ENCODE data around the gene UNKL. TPM values are rescaled to one million over a fixed set of nuclear protein-coding genes. Genes with fewer than 3 reads are reported as not detected.

Gene UNKL
- total RNA-seq, 2 donors from 2014 or later, result 32.6 to 96.7 TPM

- intact Hi-C loops (cut with DNase I), result loop anchor here (5.0 kb wide), 1 partner anchor 115 kb away; the partner anchor contains the start of gene UBE2I
- H3K9me3 ChIP-seq, result no peaks in the 10 kb centered on the region
- no peaks in the 10 kb centered on the region for H3K27me3 ChIP-seq (replicated peaks; ENCODE audit: insufficient read depth)
- TF ChIP-seq POLR2A (IDR thresholded peaks at IDR 0.05) (no peak), POLR2AphosphoS5 (IDR thresholded peaks at IDR 0.05) (peak; percentile 61), CTCF (IDR thresholded peaks at IDR 0.05) (no peak)
- H3K36me3 ChIP-seq, result no peaks in the 10 kb centered on the region
- peak overlapping the region; percentile 93 to 95 for H3K27ac ChIP-seq
- DNase-seq (ENCODE audit: low spot score), result peak; percentile 62
- no peak overlapping the region for H3K4me3 ChIP-seq
- 74% methylated on average over 10 of the region's 10 CpGs for WGBS
- peaks cover 8% of the 10 kb centered on the region for H3K4me1 ChIP-seq (replicated peaks)
These were observed 7.6 kb upstream of the UNKL start for GRCh38 chr16:1422076-1422475.

- H3K27me3 ChIP-seq (replicated peaks; ENCODE audit: insufficient read depth), result no peaks in the 10 kb centered on the region
- WGBS, result under 1% methylated on average over 22 of the region's 22 CpGs
- intact Hi-C loops (cut with DNase I), result loop anchor here (5.0 kb wide), 1 partner anchor 113 kb away; the partner anchor contains the start of gene UBE2I
- H3K4me1 ChIP-seq (replicated peaks), result peaks cover 8% of the 10 kb centered on the region
- H3K36me3 ChIP-seq, result no peaks in the 10 kb centered on the region
- no peak for DNase-seq (ENCODE audit: low spot score)
- H3K9me3 ChIP-seq, result no peaks in the 10 kb centered on the region
- peak overlapping the region; percentile 94 to 95 for H3K4me3 ChIP-seq
- no peak for TF ChIP-seq POLR2AphosphoS5 (IDR thresholded peaks at IDR 0.05)
- TF ChIP-seq POLR2A (IDR thresholded peaks at IDR 0.05), result no peak
- TF ChIP-seq CTCF (IDR thresholded peaks at IDR 0.05), result no peak
- peak overlapping the region; percentile 93 to 95 for H3K27ac ChIP-seq
These were observed 5.6 kb upstream of the UNKL start for GRCh38 chr16:1420111-1420539.

GRCh38 chr16:1416521-1416941 lies 2.0 kb upstream of the UNKL start:
- Histone ChIP-seq H3K4me3 (no peak overlapping the region), H3K27me3 (replicated peaks; ENCODE audit: insufficient read depth) (no peaks in the 10 kb centered on the region), H3K4me1 (replicated peaks) (peaks cover 8% of the 10 kb centered on the region), H3K27ac (no peak overlapping the region), H3K36me3 (no peaks in the 10 kb centered on the region), H3K9me3 (no peaks in the 10 kb centered on the region)
- intact Hi-C loops (cut with DNase I), result loop anchor here (10.0 kb wide), 1 partner anchor 198 kb away; the partner anchor contains the start of genes CRAMP1 and IFT140
- DNase-seq (ENCODE audit: low spot score), result no peak
- 55% methylated on average over 3 of the region's 3 CpGs for WGBS
- TF ChIP-seq CTCF (IDR thresholded peaks at IDR 0.05) (no peak), POLR2AphosphoS5 (IDR thresholded peaks at IDR 0.05) (no peak), POLR2A (IDR thresholded peaks at IDR 0.05) (no peak)

GRCh38 chr16:1413684-1414531 lies 596 bp downstream of the UNKL start:
- peak; percentile 12 for TF ChIP-seq POLR2AphosphoS5 (IDR thresholded peaks at IDR 0.05)
- peak; percentile 25 to 60 (median 47) for TF ChIP-seq CTCF (IDR thresholded peaks at IDR 0.05)
- TF ChIP-seq POLR2A (IDR thresholded peaks at IDR 0.05), result no peak
- Histone ChIP-seq H3K9me3 (no peaks in the 10 kb centered on the region), H3K36me3 (peaks cover 0 to 3% of the 10 kb centered on the region in 2 donors), H3K4me1 (replicated peaks) (no peaks in the 10 kb centered on the region), H3K4me3 (peak overlapping the region; percentile 95 to 98), H3K27ac (peak overlapping the region; percentile 84 to 87), H3K27me3 (replicated peaks; ENCODE audit: insufficient read depth) (no peaks in the 10 kb centered on the region)
- intact Hi-C loops (cut with DNase I), result loop anchor here (10.0 kb wide), 1 partner anchor 201 kb away; the partner anchor contains the start of genes CRAMP1 and IFT140
- DNase-seq (ENCODE audit: low spot score), result no peak
- 3% methylated on average over 72 of the region's 85 CpGs for WGBS
